OCI-LY7 (cell line): Measurements from ENCODE around the gene RAE1. TPM values are rescaled to one million over a fixed set of nuclear protein-coding genes. Genes with fewer than 3 reads are reported as not detected.

ENCODE experiments used
- BruUV-seq: library from RNA; stranded (reverse); fragments of 400-500 nt; replicated peaks from 2 replicates; lab custom pipeline; 2021; lab: Mats Ljungman, UMichigan
- CTCF ChIA-PET: fragments of 300-600 bp; sonication (Branson Sonifier 250); formaldehyde crosslinking; loops from one replicate; lab custom pipeline; 2022; ENCODE audit warnings: antibody characterized with exemption; ENCODE audit not compliant: unreplicated experiment; lab: Charles Lee
- POLR2A ChIA-PET: fragments of 300-600 bp; sonication (Branson Sonifier 250); formaldehyde crosslinking; loops from one replicate; lab custom pipeline; 2022; ENCODE audit warnings: antibody characterized with exemption; lab: Charles Lee
- DNase-seq: peaks from one replicate; pipeline ENCODE4 v3.0.0-alpha.2; 2015; ENCODE audit warnings: low spot score
- H2AFZ ChIP-seq: fragments of 200-600 bp; sonication (generic), shearing (Covaris generic); 2 replicates; pipeline ENCODE4 v1.6.1; 2014; ENCODE audit warnings: mild to moderate bottlenecking, antibody characterized with exemption, low read length, moderate library complexity
- H3K27ac ChIP-seq: fragments of 200-600 bp; sonication (generic); 2 replicates; pipeline ENCODE4 v1.5.1; 2014; ENCODE audit warnings: mixed run types, low read depth, mild to moderate bottlenecking, moderate library complexity, low read length, inconsistent platforms; ENCODE audit not compliant: poor library complexity, severe bottlenecking
- H3K36me3 ChIP-seq: fragments of 200-600 bp; sonication (generic); 2 replicates; pipeline ENCODE4 v1.6.1; 2014; ENCODE audit warnings: mild to moderate bottlenecking, antibody characterized with exemption, low read length, moderate library complexity, mixed read lengths; ENCODE audit not compliant: insufficient read depth
- H3K4me1 ChIP-seq: fragments of 200-600 bp; sonication (generic); 2 replicates; pipeline ENCODE4 v1.5.1; 2014; ENCODE audit warnings: mild to moderate bottlenecking, low read length; ENCODE audit not compliant: insufficient read depth, poor library complexity, severe bottlenecking
- H3K4me2 ChIP-seq: fragments of 200-600 bp; sonication (generic); 2 replicates; pipeline ENCODE4 v1.6.1; 2014; ENCODE audit warnings: mild to moderate bottlenecking, low read length
- H3K4me3 ChIP-seq: fragments of 200-600 bp; sonication (generic); 2 replicates; pipeline ENCODE4 v1.5.1; 2014; ENCODE audit warnings: mild to moderate bottlenecking, low read depth, low read length; ENCODE audit not compliant: poor library complexity, severe bottlenecking
- H3K79me2 ChIP-seq: fragments of 200-600 bp; sonication (generic); 2 replicates; pipeline ENCODE4 v1.6.1; 2016; ENCODE audit warnings: low read depth, mild to moderate bottlenecking, low read length, moderate library complexity, mixed read lengths; ENCODE audit not compliant: insufficient read depth
- H3K9me2 ChIP-seq: fragments of 200-600 bp; sonication (generic); 2 replicates; pipeline ENCODE4 v1.6.1; 2016; ENCODE audit warnings: mild to moderate bottlenecking, low read length, mixed read lengths; ENCODE audit not compliant: insufficient read depth
- H3K9me3 ChIP-seq: fragments of 200-600 bp; sonication (generic); 2 replicates; pipeline ENCODE4 v1.6.1; 2014; ENCODE audit warnings: mild to moderate bottlenecking, mixed run types, low read length, mixed read lengths
- H4K20me1 ChIP-seq: fragments of 200-600 bp; sonication (generic); 2 replicates; pipeline ENCODE4 v1.6.1; 2014; ENCODE audit warnings: mild to moderate bottlenecking, antibody characterized with exemption, low read length, moderate library complexity, mixed read lengths; ENCODE audit not compliant: insufficient read depth
- CTCF ChIP-seq: fragments of 200-600 bp; sonication (generic); conservative IDR thresholded peaks from 2 replicates; pipeline ENCODE4 v1.5.1; 2014; ENCODE audit warnings: mild to moderate bottlenecking, antibody characterized with exemption, low read length, moderate library complexity, mixed read lengths
- EZH2phosphoT487 ChIP-seq: fragments of 200-600 bp; sonication (generic); IDR thresholded peaks from 2 replicates; pipeline ENCODE4 v1.6.1; 2018; ENCODE audit warnings: low read depth, borderline replicate concordance, mild to moderate bottlenecking, mixed run types, antibody characterized with exemption, low read length, moderate library complexity, mixed read lengths
- intact Hi-C: fragments of 100-400 bp; cut with micrococcal nuclease; formaldehyde crosslinking; loops from one replicate; pipeline ENCODE4 v1.10.0; 2022; ENCODE audit not compliant: unreplicated experiment
- total RNA-seq, 2 experiments: library from RNA; depleted of rRNA in 1 of 2; stranded (reverse); fragments of >200 nt in 1 of 2; shearing (Covaris generic) in 1 of 2; gene quantifications; 2 replicates each; pipeline ENCODE4 v1.2.3, GENCODE V29; 2014 to 2022

RAE1 gene
- total RNA-seq, 2 experiments from 2014 or later = 55.0 to 57.4 TPM

- intact Hi-C loops = loop anchor here (2.0 to 5.0 kb wide), 4 partner anchors 31 to 366 kb away; no protein-coding TSS in a partner anchor
- Histone ChIP-seq H3K27ac (peak overlapping the region; percentile 95), H3K4me2 (peak overlapping the region; percentile 69), H3K9me2 (no peaks in the 10 kb centered on the region), H4K20me1 (no peaks in the 10 kb centered on the region), H2AFZ (peak overlapping the region; percentile 9; the same call in 1 of the 2 replicates), H3K4me3 (peak overlapping the region; percentile 9), H3K36me3 (no peaks in the 10 kb centered on the region), H3K4me1 (peaks cover 89% of the 10 kb centered on the region), H3K79me2 (no peaks in the 10 kb centered on the region), H3K9me3 (no peaks in the 10 kb centered on the region)
- no TSS peak for BruUV-seq
- DNase-seq = peak; percentile 59
- POLR2A ChIA-PET = interaction anchor here (0.8 to 5.4 kb wide), 5 partner anchors 10 to 154 kb away, joined by 3 to 27 read pairs (median 3); no protein-coding TSS in a partner anchor
- TF ChIP-seq CTCF = no peak
- CTCF ChIA-PET = no interaction called here
Measured at GRCh38 chr20:57315976-57316480, 35.0 kb upstream of the RAE1 start.

GRCh38 chr20:57316795-57317201 is 34.3 kb upstream of the RAE1 start:
- ChIA-PET POLR2A (interaction anchor here (0.6 to 5.4 kb wide), 4 partner anchors 9 to 72 kb away, joined by 3 to 27 read pairs (median 6); no protein-coding TSS in a partner anchor), CTCF (no interaction called here)
- no peaks in the 10 kb centered on the region for H3K36me3 ChIP-seq
- no peaks in the 10 kb centered on the region for H3K9me2 ChIP-seq
- no peak for TF ChIP-seq CTCF
- no peak for TF ChIP-seq EZH2phosphoT487
- H3K27ac ChIP-seq = peak overlapping the region; percentile 95
- H3K4me2 ChIP-seq = peak overlapping the region; percentile 64
- BruUV-seq = no TSS peak
- H4K20me1 ChIP-seq = no peaks in the 10 kb centered on the region
- peaks cover 97% of the 10 kb centered on the region for H3K4me1 ChIP-seq
- DNase-seq = peak; percentile 96
- H3K4me3 ChIP-seq = peak overlapping the region; percentile 37
- no peaks in the 10 kb centered on the region for H3K9me3 ChIP-seq
- peak overlapping the region; percentile 7; the same call in 1 of the 2 replicates for H2AFZ ChIP-seq
- intact Hi-C loops = loop anchor here (2.0 to 5.0 kb wide), 4 partner anchors 32 to 366 kb away; no protein-coding TSS in a partner anchor
- no peaks in the 10 kb centered on the region for H3K79me2 ChIP-seq

- Histone ChIP-seq H3K9me2 (no peaks in the 10 kb centered on the region), H3K36me3 (no peaks in the 10 kb centered on the region), H3K27ac (peak overlapping the region; percentile 95), H2AFZ (peak overlapping the region; percentile 19; the same call in 1 of the 2 replicates), H3K4me2 (peak overlapping the region; percentile 64), H3K4me1 (peaks cover 100% of the 10 kb centered on the region), H3K79me2 (no peaks in the 10 kb centered on the region), H4K20me1 (no peaks in the 10 kb centered on the region), H3K9me3 (no peaks in the 10 kb centered on the region), H3K4me3 (peak overlapping the region; percentile 37)
- ChIA-PET CTCF (no interaction called here), POLR2A (interaction anchor here (0.6 to 5.4 kb wide), 7 partner anchors 9 to 159 kb away, joined by 3 to 27 read pairs (median 6); no protein-coding TSS in a partner anchor)
- no TSS peak for BruUV-seq
- intact Hi-C loops = loop anchor here (2.0 to 5.0 kb wide), 4 partner anchors 33 to 365 kb away; no protein-coding TSS in a partner anchor
- TF ChIP-seq EZH2phosphoT487 (no peak), CTCF (no peak)
- DNase-seq = no peak
Measured at GRCh38 chr20:57317316-57317788, 33.7 kb upstream of the RAE1 start.
